Measurements from ENCODE around the gene CUX1.

CUX1 gene

GRCh38 chr7:101945034-101945758 is 127.8 kb downstream of the CUX1 start:
- in situ Hi-C loops (cut with HindIII; ENCODE audit: low pct_unique_long_range_greater_than_20kb, low sequenced_read_pairs): no loop called here
- DNase-seq (ENCODE audit: low read depth in 1 of 2, low spot score in 1 of 2): no peak
- no peak for TF ChIP-seq JUND (IDR thresholded peaks at IDR 0.05; ENCODE audit: low read depth)

DNA sequence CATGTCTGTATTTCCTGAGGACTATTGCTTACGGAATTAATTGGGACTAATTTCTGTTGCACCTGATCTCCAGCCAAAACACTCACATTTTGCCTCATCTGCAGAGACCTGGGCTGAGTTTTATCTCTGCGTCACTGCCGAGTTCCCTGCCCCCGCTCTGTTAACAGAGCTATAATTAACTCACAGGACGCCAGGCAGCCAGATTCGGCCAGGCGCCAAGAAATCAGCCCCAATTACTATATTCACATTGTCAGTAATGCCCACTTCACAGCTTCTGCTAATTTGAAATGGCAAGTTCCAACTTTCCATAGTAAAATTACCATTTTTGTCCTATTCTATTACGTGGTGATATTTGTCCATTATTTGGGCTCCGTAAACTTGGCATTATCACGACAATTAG is 130.5 kb downstream of the CUX1 start:
- DNase-seq (ENCODE audit: low read depth in 1 of 2, low spot score in 1 of 2): no peak
- in situ Hi-C loops (cut with HindIII; ENCODE audit: low pct_unique_long_range_greater_than_20kb, low sequenced_read_pairs): no loop called here
- no peak for TF ChIP-seq JUND (IDR thresholded peaks at IDR 0.05; ENCODE audit: low read depth)

DNA sequence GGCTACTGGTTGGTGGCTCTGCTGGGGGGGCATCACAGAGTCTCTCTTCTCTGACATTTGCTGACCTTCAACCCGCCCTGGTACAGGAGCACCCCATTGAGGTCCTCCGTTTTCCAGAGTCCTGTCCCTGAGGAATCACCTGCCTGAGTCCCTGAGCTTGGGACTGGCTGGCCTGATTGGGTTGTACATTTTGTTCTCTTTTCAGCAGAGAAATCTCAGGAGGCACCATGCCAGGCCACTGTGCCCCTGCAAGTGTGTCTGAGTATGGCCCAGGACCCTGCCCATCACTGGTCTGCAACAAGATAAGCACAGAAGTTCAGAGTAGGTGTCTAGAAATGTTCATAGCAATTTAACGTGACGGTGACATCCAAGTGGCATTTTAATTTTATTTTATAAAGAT is 131.2 kb downstream of the CUX1 start:
- in situ Hi-C loops (cut with HindIII; ENCODE audit: low pct_unique_long_range_greater_than_20kb, low sequenced_read_pairs): no loop called here
- no peak for DNase-seq (ENCODE audit: low read depth in 1 of 2, low spot score in 1 of 2)
- no peak for TF ChIP-seq JUND (IDR thresholded peaks at IDR 0.05; ENCODE audit: low read depth)

GRCh38 chr7:101950450-101951119 is 133.2 kb downstream of the CUX1 start:
- TF ChIP-seq JUND (IDR thresholded peaks at IDR 0.05; ENCODE audit: low read depth): no peak
- no peak for DNase-seq (ENCODE audit: low read depth in 1 of 2, low spot score in 1 of 2)
- in situ Hi-C loops (cut with HindIII; ENCODE audit: low pct_unique_long_range_greater_than_20kb, low sequenced_read_pairs): no loop called here

DNA sequence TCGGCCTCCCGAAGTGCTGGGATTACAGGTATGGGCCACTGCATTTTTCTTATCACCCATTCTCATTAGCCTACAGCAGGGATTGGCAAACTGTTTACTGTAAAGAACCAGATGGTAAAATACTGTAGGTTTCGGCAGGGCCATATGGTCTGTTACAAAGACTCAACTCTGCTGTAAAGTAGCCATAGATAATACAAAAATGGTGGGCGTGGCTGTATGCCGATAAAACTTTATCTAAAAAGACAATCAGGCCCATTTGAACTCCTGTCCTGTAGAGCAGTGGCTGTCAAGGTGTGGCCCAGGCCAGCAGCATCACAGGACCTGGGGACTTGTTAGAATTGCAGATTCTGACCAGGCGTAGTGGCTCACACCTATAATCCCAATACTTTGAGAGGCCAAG is 134.3 kb downstream of the CUX1 start:
- TF ChIP-seq JUND (IDR thresholded peaks at IDR 0.05; ENCODE audit: low read depth): no peak

DNA sequence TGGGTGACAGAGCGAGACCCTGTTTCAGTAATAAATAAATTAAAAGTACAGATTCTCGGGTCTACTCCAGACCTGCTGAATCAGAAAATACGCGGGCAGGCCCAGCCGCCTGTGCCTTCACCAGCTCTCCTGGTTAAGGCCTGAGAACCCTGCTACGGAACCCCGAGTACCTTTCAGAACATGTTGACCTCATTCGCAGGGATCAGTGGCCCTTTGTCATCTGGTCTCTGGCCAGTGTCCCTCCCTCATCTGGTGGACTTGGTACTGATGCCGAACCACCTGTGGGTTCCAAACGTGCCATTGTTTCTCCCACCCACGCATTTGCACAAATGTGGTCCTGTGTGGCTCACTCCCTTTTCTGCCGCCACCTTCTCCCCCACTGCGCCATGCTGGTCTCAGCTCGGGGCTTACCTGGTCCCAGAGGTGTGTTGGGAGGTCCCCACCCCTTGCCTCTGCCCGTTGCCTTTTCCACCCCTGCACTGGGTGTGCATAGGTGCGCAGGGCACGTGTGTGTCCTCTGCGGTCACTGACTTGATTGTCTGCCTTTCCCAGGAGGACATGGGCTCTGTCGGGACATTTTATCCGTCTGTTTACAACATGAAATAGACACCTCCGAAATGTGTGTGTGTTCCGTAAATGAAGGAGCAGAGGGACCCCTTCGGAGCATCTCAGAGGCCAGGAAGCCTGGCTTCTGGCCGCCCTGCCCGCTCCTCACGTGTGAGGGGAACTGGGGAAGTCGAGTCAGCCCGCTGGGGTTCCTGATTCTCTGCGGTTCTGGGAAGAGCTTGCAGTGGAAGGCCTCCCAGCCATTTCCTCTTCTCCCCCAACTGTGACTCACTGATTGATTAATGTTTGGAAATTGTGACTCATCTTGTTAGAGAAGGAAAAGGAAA is 135.2 kb downstream of the CUX1 start:
- TF ChIP-seq JUND (IDR thresholded peaks at IDR 0.05; ENCODE audit: low read depth): no peak
- DNase-seq (ENCODE audit: low read depth in 1 of 2, low spot score in 1 of 2): no peak
- in situ Hi-C loops (cut with HindIII; ENCODE audit: low pct_unique_long_range_greater_than_20kb, low sequenced_read_pairs): no loop called here

More for the DNA sequence above, 134.3 kb downstream of the CUX1 start:
- no peak for DNase-seq (ENCODE audit: low read depth in 1 of 2, low spot score in 1 of 2)
- in situ Hi-C loops (cut with HindIII; ENCODE audit: low pct_unique_long_range_greater_than_20kb, low sequenced_read_pairs): no loop called here

GRCh38 chr7:101953248-101953819 is 135.9 kb downstream of the CUX1 start:
- in situ Hi-C loops (cut with HindIII; ENCODE audit: low pct_unique_long_range_greater_than_20kb, low sequenced_read_pairs): no loop called here
- no peak for DNase-seq (ENCODE audit: low read depth in 1 of 2, low spot score in 1 of 2)
- no peak for TF ChIP-seq JUND (IDR thresholded peaks at IDR 0.05; ENCODE audit: low read depth)

- DNase-seq (ENCODE audit: low read depth in 1 of 2, low spot score in 1 of 2): no peak
- in situ Hi-C loops (cut with HindIII; ENCODE audit: low pct_unique_long_range_greater_than_20kb, low sequenced_read_pairs): no loop called here
- no peak for TF ChIP-seq JUND (IDR thresholded peaks at IDR 0.05; ENCODE audit: low read depth)
Measured at GRCh38 chr7:101954499-101954898, 137.1 kb downstream of the CUX1 start.

DNA sequence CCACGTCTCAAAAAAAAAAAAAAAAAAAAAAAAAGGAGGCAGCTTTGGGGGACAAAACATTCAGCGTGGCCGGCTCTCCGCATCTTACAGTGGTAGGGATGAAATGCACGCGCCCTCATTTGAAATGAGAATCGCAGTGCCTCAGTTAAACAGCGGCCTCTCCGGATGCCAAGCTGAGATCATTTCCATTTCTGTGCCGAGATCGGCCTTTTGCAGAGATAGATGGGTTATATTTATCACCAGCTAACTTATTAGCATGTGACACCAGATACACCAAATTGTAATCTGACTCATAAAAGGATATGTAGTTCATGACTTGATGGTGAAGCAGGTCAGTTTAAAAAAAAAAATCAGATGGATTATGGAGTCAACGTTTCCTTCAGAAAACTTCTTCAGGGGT is 138.7 kb downstream of the CUX1 start:
- no peak for TF ChIP-seq JUND (IDR thresholded peaks at IDR 0.05; ENCODE audit: low read depth)
- no peak for DNase-seq (ENCODE audit: low read depth in 1 of 2, low spot score in 1 of 2)
- in situ Hi-C loops (cut with HindIII; ENCODE audit: low pct_unique_long_range_greater_than_20kb, low sequenced_read_pairs): no loop called here

- in situ Hi-C loops (cut with HindIII; ENCODE audit: low pct_unique_long_range_greater_than_20kb, low sequenced_read_pairs): no loop called here
- no peak for TF ChIP-seq JUND (IDR thresholded peaks at IDR 0.05; ENCODE audit: low read depth)
Measured at GRCh38 chr7:101957744-101958525, 140.5 kb downstream of the CUX1 start.

GRCh38 chr7:101959342-101959741 is 141.9 kb downstream of the CUX1 start:
- no peak for DNase-seq (ENCODE audit: low read depth in 1 of 2, low spot score in 1 of 2)
- TF ChIP-seq JUND (IDR thresholded peaks at IDR 0.05; ENCODE audit: low read depth): no peak
- in situ Hi-C loops (cut with HindIII; ENCODE audit: low pct_unique_long_range_greater_than_20kb, low sequenced_read_pairs): no loop called here

More at GRCh38 chr7:101957744-101958525, 140.5 kb downstream of the CUX1 start:
- DNase-seq (ENCODE audit: low read depth in 1 of 2, low spot score in 1 of 2): no peak

- TF ChIP-seq JUND (IDR thresholded peaks at IDR 0.05; ENCODE audit: low read depth): no peak
- DNase-seq (ENCODE audit: low read depth in 1 of 2, low spot score in 1 of 2): no peak
- in situ Hi-C loops (cut with HindIII; ENCODE audit: low pct_unique_long_range_greater_than_20kb, low sequenced_read_pairs): no loop called here
Measured at GRCh38 chr7:101959829-101960228, 142.4 kb downstream of the CUX1 start.
